Measurements from ENCODE around the gene CACNB2. TPM values are rescaled to one million over a fixed set of nuclear protein-coding genes. Genes with fewer than 3 reads are reported as not detected.
"Not testable (repeated sequence)": the region's sequence is repeated elsewhere in the genome, so short reads cannot be mapped to it uniquely, and the experiment has no call there.

The CACNB2 gene
- total RNA-seq, 1 experiment from 2014 or later, result not detected

DNA sequence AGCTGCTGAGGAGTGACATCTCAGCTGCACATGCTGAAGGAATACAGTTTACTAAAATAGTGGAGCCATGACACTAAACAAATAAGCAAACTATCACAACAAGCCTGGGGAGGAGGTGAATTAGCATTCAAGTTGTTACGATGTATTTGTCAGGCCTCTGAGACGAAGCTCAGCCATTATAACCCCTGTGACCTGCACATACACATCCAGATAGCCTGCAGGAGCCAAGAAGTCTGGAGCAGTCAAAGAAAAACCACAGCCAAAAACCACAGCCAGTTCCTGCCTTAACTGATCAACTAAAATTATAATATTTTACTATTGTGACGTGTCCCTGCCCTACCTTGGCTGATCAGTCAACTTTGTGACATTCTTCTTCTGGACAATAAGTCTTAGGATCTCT, 442.6 kb downstream of the CACNB2 start:
- DNase-seq, result no peak
- no peaks in the 10 kb centered on the region for H3K27me3 ChIP-seq
- no peak overlapping the region for H3K4me3 ChIP-seq
- H3K9me3 ChIP-seq, result no peaks in the 10 kb centered on the region
- H3K36me3 ChIP-seq, result peaks cover 23% of the 10 kb centered on the region

- Histone ChIP-seq H3K4me3 (no peak overlapping the region), H3K36me3 (peaks cover 22% of the 10 kb centered on the region), H3K9me3 (no peaks in the 10 kb centered on the region), H3K27me3 (no peaks in the 10 kb centered on the region)
- no peak for DNase-seq
Measured at GRCh38 chr10:18583575-18584270, 443.5 kb downstream of the CACNB2 start.

DNA sequence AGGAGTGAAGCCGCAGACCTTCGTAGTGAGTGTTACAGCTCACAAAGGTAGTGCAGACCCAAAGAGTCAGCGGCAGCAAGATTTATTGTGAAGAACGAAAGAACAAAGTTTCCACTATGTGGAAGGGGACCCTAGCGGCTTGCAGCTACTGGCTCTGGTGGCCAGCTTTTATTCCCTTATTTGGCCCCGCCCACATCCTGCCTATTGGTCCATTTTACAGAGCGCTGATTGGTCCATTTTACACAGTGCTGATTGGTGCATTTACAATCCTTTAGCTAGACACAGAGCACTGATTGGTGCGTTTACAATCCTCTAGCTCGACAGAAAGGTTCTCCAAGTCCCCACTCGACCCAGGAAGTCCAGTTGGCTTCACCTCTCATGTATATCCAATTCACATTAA, 446.4 kb downstream of the CACNB2 start:
- H3K36me3 ChIP-seq, H3K27me3 ChIP-seq, H3K4me3 ChIP-seq, DNase-seq, H3K9me3 ChIP-seq: not testable (repeated sequence)

- not testable (repeated sequence) for H3K36me3 ChIP-seq, H3K4me3 ChIP-seq, DNase-seq, H3K27me3 ChIP-seq, H3K9me3 ChIP-seq
Measured at GRCh38 chr10:18591141-18591540, 450.9 kb downstream of the CACNB2 start.

Other genes with a start within 250 kb of the CACNB2 start
- gene SLC39A12, start 188.5 kb upstream of the CACNB2 start, total RNA-seq (2014; rRNA removed; shearing (Covaris generic); ENCODE audit: low replicate concordance), result 0.23 TPM in 1 of 2 replicates, not detected in the other

All from MG63 (cell line).